T-helper 9 cell (primary cell): ENCODE results near the gene GPR17.

Experiments used
- DNase-seq: peaks from one replicate; pipeline ENCODE4 v3.0.0-alpha.2; 2020

The GPR17 gene

DNA sequence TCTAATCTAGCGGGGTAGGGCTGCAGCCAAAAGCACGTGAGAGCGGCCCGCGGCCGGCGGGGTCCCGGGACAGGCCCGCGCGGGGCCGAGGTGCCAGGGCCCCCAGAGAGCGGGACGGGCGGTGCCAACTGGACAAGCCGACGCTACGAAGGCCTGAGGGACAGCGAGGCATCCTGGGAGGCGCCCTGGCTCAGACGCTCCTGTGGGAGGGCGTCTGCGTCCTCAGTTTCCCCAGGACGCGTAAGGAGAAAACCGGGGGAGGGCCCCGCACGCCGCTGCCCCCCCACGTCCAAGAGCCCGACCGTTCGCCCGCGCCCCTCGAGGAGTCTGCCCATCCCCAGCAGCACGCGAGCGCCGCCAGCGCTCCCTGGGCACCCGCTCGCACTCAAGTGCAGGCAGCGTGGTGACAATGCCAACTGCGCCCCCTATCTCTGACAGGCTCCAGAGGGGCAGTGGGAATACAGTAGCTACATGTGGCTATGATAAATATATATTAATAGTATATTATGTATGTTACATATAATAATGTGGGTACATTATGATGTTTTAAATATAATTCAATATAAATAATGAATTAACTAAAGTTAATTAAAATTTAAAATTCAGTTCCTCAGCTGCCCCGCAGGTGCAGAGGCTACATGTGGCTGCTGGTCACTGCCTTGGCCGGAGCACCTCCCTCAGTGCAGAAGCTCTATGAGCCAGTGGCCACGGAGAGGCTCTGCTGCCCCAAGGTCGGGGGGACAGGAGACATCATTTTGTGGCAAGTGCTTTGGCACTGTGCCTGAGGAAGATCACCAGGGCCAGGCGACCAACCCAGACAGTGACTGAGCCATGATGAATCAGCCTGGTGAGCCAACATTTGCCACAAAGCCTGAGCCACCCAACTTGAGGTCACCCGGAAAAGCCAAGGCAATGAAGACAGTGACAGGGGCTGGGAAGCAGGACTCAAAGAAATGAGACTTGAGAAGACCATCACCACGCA, 49.8 kb downstream of the GPR17 start:
- peak; percentile 19 for DNase-seq

DNA sequence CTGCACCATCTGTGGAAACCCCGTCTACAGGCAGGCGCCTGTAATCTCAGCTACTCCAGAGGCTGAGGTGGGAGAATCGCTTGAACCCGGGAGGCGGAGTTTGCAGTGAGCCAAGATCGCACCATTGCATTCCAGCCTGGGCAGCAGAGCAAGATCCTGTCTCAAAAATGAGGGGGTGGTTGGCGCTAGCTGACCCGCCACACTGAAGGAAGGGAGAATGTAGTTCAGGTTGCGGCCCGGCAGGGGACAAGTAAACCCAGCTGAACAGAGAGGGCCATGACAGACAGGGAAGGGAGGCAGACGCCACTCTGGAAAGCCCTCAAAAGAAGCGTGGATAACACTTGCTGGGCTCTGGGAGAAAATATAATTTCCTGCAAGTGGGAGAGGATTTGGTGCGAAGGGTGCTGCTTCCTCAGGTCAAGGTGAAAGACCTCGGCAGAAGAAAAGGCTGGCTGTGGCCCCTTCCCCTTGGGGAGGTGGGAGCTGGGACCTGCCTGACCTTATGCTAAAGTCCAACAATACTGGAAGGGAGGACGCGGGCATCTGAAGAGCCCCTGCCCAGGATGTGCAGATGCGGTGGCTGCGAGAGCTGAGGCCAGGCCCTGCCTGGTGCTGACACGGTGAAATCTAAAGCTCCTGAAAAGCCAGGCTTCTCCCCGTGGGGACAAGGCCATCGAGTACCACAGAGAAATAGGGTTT, 51.7 kb downstream of the GPR17 start:
- no peak for DNase-seq

DNA sequence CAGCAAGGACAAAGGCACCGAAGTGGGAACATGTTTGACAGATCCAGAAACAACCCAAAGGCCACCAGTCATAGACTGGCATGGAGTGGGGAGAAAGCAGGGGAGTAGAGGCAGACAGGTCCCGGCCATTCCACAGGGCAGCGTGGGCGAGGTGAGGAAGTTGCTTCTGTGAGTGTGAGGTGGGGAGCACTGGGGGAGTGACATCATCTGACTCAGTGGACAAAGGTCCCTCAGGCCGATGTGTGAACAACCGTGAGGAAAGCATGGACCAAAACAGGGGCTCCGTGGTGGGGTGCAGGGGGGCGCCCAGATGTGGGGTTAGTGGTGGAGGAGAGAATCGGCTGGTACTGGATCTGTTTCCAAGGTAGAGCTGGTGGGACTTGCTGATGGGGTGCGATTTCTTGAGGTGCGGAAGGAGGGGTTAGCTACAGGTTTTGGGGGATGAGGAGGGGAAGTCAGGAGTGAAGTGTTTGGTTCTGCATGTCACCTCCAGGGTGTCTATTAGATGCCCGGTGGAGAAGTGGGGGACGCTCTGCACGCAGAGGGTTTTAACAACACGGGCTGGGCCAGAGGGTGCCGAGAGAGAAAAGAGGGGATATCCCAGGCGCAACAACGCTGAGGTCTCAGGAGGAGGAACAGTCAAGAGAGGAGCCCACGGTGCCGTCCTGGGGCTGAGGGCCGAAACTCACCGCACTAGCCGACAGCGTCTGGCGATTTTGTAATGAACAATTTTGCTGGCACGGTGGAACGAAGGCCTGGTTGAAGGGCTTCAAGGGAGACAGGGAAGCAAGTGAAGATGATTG, 52.8 kb downstream of the GPR17 start:
- DNase-seq, result no peak

DNA sequence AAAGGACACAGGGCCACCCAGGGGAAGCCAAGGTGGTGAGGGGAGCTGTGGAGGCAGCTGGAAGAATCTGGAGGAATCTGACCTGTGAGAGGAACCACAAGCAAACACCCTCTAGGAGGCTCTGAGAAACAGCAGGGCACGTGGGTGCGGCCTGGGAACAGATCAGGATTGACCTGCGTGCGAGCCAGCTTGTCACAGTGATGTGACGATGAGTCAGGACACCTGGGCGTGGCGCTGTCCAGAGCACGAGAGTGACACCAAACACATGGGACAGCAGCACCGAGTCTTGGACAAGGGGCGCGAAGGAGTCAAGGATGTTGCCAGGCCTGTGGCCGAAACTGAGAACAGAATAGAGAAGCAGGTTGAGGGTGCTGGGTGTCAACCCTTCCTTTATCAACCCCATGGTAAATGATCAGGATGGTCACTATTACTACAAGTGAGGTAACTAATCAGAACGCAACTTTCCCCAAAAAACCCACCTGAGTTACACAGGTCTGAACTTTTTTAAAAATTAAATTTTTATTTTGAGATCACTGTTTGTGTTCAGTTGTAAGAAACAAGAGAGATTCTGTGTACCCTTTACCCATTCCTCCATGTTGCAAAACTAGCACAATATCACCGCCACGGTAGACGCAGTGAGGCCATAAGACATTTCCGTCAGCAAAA, 54.7 kb downstream of the GPR17 start:
- no peak for DNase-seq

- DNase-seq, result peak; percentile 78
Measured at GRCh38 chr2:127701193-127701650, 55.3 kb downstream of the GPR17 start, which contains the start of gene SFT2D3. Gene SFT2D3 (plus strand): TSS chr2:127701497. CDS start chr2:127701529, 32 bp downstream.

- DNase-seq, result peak; percentile 69
Measured at GRCh38 chr2:127701651-127702394, 55.9 kb downstream of the GPR17 start.
